ENCODE measurements around the gene MICALL1.

The MICALL1 gene

GRCh38 chr22:37985751-37986281 is 79.7 kb downstream of the MICALL1 start:
- TF ChIP-seq REST (IDR thresholded peaks at IDR 0.05; ENCODE audit: low read depth) (no peak), TEAD4 (IDR thresholded peaks at IDR 0.05) (no peak), CREB1 (IDR thresholded peaks at IDR 0.05; ENCODE audit: low read depth) (no peak), NFIC (IDR thresholded peaks at IDR 0.05) (no peak), RAD21 (IDR thresholded peaks at IDR 0.05; ENCODE audit: low read depth) (no peak), USF1 (IDR thresholded peaks at IDR 0.05) (no peak), FOXM1 (IDR thresholded peaks at IDR 0.05; ENCODE audit: borderline replicate concordance, low read depth) (no peak), ZBTB7A (IDR thresholded peaks at IDR 0.05; ENCODE audit: low read depth) (no peak), CEBPB (IDR thresholded peaks at IDR 0.05) (no peak), YY1 (IDR thresholded peaks at IDR 0.05; ENCODE audit: low read depth) (no peak), TAF1 (IDR thresholded peaks at IDR 0.05; ENCODE audit: low read depth) (no peak), EP300 (IDR thresholded peaks at IDR 0.05; ENCODE audit: borderline replicate concordance) (no peak), MAX (IDR thresholded peaks at IDR 0.05) (no peak), TCF12 (IDR thresholded peaks at IDR 0.05; ENCODE audit: low read depth) (no peak), EGR1 (IDR thresholded peaks at IDR 0.05) (no peak)

- TF ChIP-seq FOXM1 (IDR thresholded peaks at IDR 0.05; ENCODE audit: borderline replicate concordance, low read depth) (no peak), MAX (IDR thresholded peaks at IDR 0.05) (no peak), REST (IDR thresholded peaks at IDR 0.05; ENCODE audit: low read depth) (no peak), EGR1 (IDR thresholded peaks at IDR 0.05) (no peak), TEAD4 (IDR thresholded peaks at IDR 0.05) (no peak), NFIC (IDR thresholded peaks at IDR 0.05) (no peak), USF1 (IDR thresholded peaks at IDR 0.05) (no peak), YY1 (IDR thresholded peaks at IDR 0.05; ENCODE audit: low read depth) (no peak), ZBTB7A (IDR thresholded peaks at IDR 0.05; ENCODE audit: low read depth) (no peak), CEBPB (IDR thresholded peaks at IDR 0.05) (no peak), TCF12 (IDR thresholded peaks at IDR 0.05; ENCODE audit: low read depth) (no peak), TAF1 (IDR thresholded peaks at IDR 0.05; ENCODE audit: low read depth) (no peak), RAD21 (IDR thresholded peaks at IDR 0.05; ENCODE audit: low read depth) (no peak), EP300 (IDR thresholded peaks at IDR 0.05; ENCODE audit: borderline replicate concordance) (no peak)
Measured at GRCh38 chr22:37986371-37986770, 80.3 kb downstream of the MICALL1 start.

GRCh38 chr22:37989146-37990045 is 83.3 kb downstream of the MICALL1 start:
- no peak for TF ChIP-seq REST (IDR thresholded peaks at IDR 0.05; ENCODE audit: low read depth)
- no peak for TF ChIP-seq USF1 (IDR thresholded peaks at IDR 0.05)
- no peak for TF ChIP-seq FOXM1 (IDR thresholded peaks at IDR 0.05; ENCODE audit: borderline replicate concordance, low read depth)
- TF ChIP-seq TCF12 (IDR thresholded peaks at IDR 0.05; ENCODE audit: low read depth): no peak
- TF ChIP-seq TEAD4 (IDR thresholded peaks at IDR 0.05): no peak
- no peak for TF ChIP-seq RAD21 (IDR thresholded peaks at IDR 0.05; ENCODE audit: low read depth)
- TF ChIP-seq CREB1 (IDR thresholded peaks at IDR 0.05; ENCODE audit: low read depth): no peak
- no peak for TF ChIP-seq MAX (IDR thresholded peaks at IDR 0.05)
- no peak for TF ChIP-seq CEBPB (IDR thresholded peaks at IDR 0.05)
- no peak for TF ChIP-seq TAF1 (IDR thresholded peaks at IDR 0.05; ENCODE audit: low read depth)
